H9 (cell line): ENCODE measurements around the gene SLC38A1. TPM values are rescaled to one million over a fixed set of nuclear protein-coding genes. Genes with fewer than 3 reads are reported as not detected.

Source experiments
- DNase-seq: peaks from one replicate; pipeline ENCODE4 v3.0.0-alpha.2; 2017
- H2AFZ ChIP-seq: one replicate; pipeline ENCODE4 v1.6.1; 2013; ENCODE audit warnings: mild to moderate bottlenecking, low read length, control low read depth, moderate library complexity
- H2AK5ac ChIP-seq: 2 replicates; pipeline ENCODE4 v1.6.1; 2013; ENCODE audit warnings: low read length, control low read depth, mixed read lengths; ENCODE audit not compliant: insufficient read length
- H2BK120ac ChIP-seq: one replicate; pipeline ENCODE4 v1.6.1; 2013; ENCODE audit warnings: low read depth, mild to moderate bottlenecking, low read length, control low read depth, inconsistent platforms; ENCODE audit not compliant: poor library complexity, severe bottlenecking
- H2BK12ac ChIP-seq: 2 replicates; pipeline ENCODE4 v1.6.1; 2013; ENCODE audit warnings: low read length, control low read depth, mixed read lengths, low read depth; ENCODE audit not compliant: insufficient read length
- H2BK15ac ChIP-seq: 2 replicates; pipeline ENCODE4 v1.6.1; 2013; ENCODE audit warnings: low read depth, low read length, control low read depth
- H2BK20ac ChIP-seq: one replicate; pipeline ENCODE4 v1.6.1; 2013; ENCODE audit warnings: low read depth, mild to moderate bottlenecking, low read length, control low read depth, inconsistent platforms; ENCODE audit not compliant: poor library complexity, severe bottlenecking
- H2BK5ac ChIP-seq: 2 replicates; pipeline ENCODE4 v1.6.1; 2013; ENCODE audit warnings: low read length, control low read depth, mixed read lengths; ENCODE audit not compliant: insufficient read length
- H3K14ac ChIP-seq: 2 replicates; pipeline ENCODE4 v1.6.1; 2013; ENCODE audit warnings: low read length, control low read depth; ENCODE audit not compliant: insufficient read depth
- H3K18ac ChIP-seq: 2 replicates; pipeline ENCODE4 v1.6.1; 2013; ENCODE audit warnings: low read depth, mild to moderate bottlenecking, mixed read lengths, low read length, control low read depth; ENCODE audit not compliant: insufficient read length
- H3K23ac ChIP-seq: 2 replicates; pipeline ENCODE4 v1.6.1; 2013; ENCODE audit warnings: low read length, control low read depth, mixed read lengths, low read depth; ENCODE audit not compliant: insufficient read length
- H3K23me2 ChIP-seq: 2 replicates; pipeline ENCODE4 v1.6.1; 2013; ENCODE audit warnings: low read depth, mild to moderate bottlenecking, mixed read lengths, low read length, control low read depth; ENCODE audit not compliant: insufficient read length, poor library complexity, severe bottlenecking
- H3K27ac ChIP-seq: 2 replicates; pipeline ENCODE4 v1.5.1; 2013; ENCODE audit warnings: low read length, control low read depth, mixed read lengths, low read depth; ENCODE audit not compliant: insufficient read length
- H3K27me3 ChIP-seq: 2 replicates; pipeline ENCODE4 v1.6.1; 2013; ENCODE audit warnings: low read length, control low read depth, inconsistent platforms; ENCODE audit not compliant: insufficient read depth
- H3K4ac ChIP-seq: 2 replicates; pipeline ENCODE4 v1.6.1; 2013; ENCODE audit warnings: low read depth, mild to moderate bottlenecking, control low read depth, inconsistent platforms, low read length, moderate library complexity
- H3K4me1 ChIP-seq: 2 replicates; pipeline ENCODE4 v1.6.1; 2013; ENCODE audit warnings: low read length, control low read depth, inconsistent platforms; ENCODE audit not compliant: insufficient read depth
- H3K4me2 ChIP-seq: 2 replicates; pipeline ENCODE4 v1.6.1; 2013; ENCODE audit warnings: low read length, control low read depth, mixed read lengths; ENCODE audit not compliant: insufficient read length, insufficient read depth
- H3K56ac ChIP-seq: 2 replicates; pipeline ENCODE4 v1.6.1; 2013; ENCODE audit warnings: low read depth, mild to moderate bottlenecking, mixed read lengths, low read length, control low read depth; ENCODE audit not compliant: insufficient read length
- H3K79me1 ChIP-seq: 2 replicates; pipeline ENCODE4 v1.6.1; 2013; ENCODE audit warnings: low read depth, mild to moderate bottlenecking, moderate library complexity, low read length, control low read depth, inconsistent platforms; ENCODE audit not compliant: insufficient read depth, poor library complexity, severe bottlenecking
- H3K79me2 ChIP-seq: 2 replicates; pipeline ENCODE4 v1.6.1; 2013; ENCODE audit warnings: low read length, control low read depth, inconsistent platforms; ENCODE audit not compliant: insufficient read depth
- H3K9ac ChIP-seq: 2 replicates; pipeline ENCODE4 v1.6.1; 2013; ENCODE audit warnings: low read length, control low read depth, mixed read lengths; ENCODE audit not compliant: insufficient read length; ENCODE audit errors: extremely low read depth
- H3K9me3 ChIP-seq: one replicate; pipeline ENCODE4 v1.6.1; 2013; ENCODE audit warnings: low read depth, low read length, inconsistent platforms; ENCODE audit not compliant: control insufficient read depth
- H3T11ph ChIP-seq: one replicate; pipeline ENCODE4 v1.6.1; 2013; ENCODE audit warnings: mild to moderate bottlenecking, low read length, control low read depth, inconsistent platforms
- H4K20me1 ChIP-seq: one replicate; pipeline ENCODE4 v1.6.1; 2013; ENCODE audit not compliant: control insufficient read depth, insufficient read length, insufficient read depth
- H4K5ac ChIP-seq: 2 replicates; pipeline ENCODE4 v1.6.1; 2013; ENCODE audit warnings: low read depth, mild to moderate bottlenecking, mixed read lengths, low read length, control low read depth; ENCODE audit not compliant: insufficient read length
- H4K8ac ChIP-seq: replicated peaks from 2 replicates; pipeline ENCODE4 v1.6.1; 2013; ENCODE audit warnings: low read length, control low read depth, mixed read lengths, low read depth; ENCODE audit not compliant: insufficient read length
- H4K91ac ChIP-seq: 2 replicates; pipeline ENCODE4 v1.6.1; 2013; ENCODE audit warnings: low read depth, mild to moderate bottlenecking, moderate library complexity, mixed read lengths, low read length, control low read depth; ENCODE audit not compliant: insufficient read length
- H3K27ac Mint-ChIP-seq, 3 experiments: 2 replicates in 2 of 3; 3 replicates in 1 of 3; pipeline ENCODE4 v1.8.0; 2020 to 2021; ENCODE audit warnings: mixed read lengths in 3 of 3, mild to moderate bottlenecking in 1 of 3, moderate library complexity in 1 of 3
- H3K27me3 Mint-ChIP-seq: 2 replicates; pipeline ENCODE4 v1.8.0; 2021; ENCODE audit warnings: low read depth, mild to moderate bottlenecking, moderate library complexity, mixed read lengths
- H3K36me3 Mint-ChIP-seq, 3 experiments: 2 replicates in 2 of 3; 3 replicates in 1 of 3; pipeline ENCODE4 v1.8.0; 2020 to 2021; ENCODE audit warnings: low read depth in 3 of 3, mixed read lengths in 3 of 3; ENCODE audit not compliant: insufficient read depth in 1 of 3
- H3K4me1 Mint-ChIP-seq, 2 experiments: 2 replicates each; pipeline ENCODE4 v1.8.0; 2020; ENCODE audit warnings: mixed read lengths in 2 of 2
- H3K4me3 Mint-ChIP-seq, 2 experiments: 2 replicates in 1 of 2; 3 replicates in 1 of 2; pipeline ENCODE4 v1.8.0; 2020 to 2021; ENCODE audit warnings: mild to moderate bottlenecking in 2 of 2, mixed read lengths in 2 of 2, moderate library complexity in 1 of 2
- H3K9me3 Mint-ChIP-seq, 2 experiments: 2 replicates in 1 of 2; 3 replicates in 1 of 2; pipeline ENCODE4 v1.8.0; 2020; ENCODE audit warnings: mild to moderate bottlenecking in 2 of 2, mixed read lengths in 2 of 2, moderate library complexity in 1 of 2
- total RNA-seq: library from RNA; stranded (reverse); gene quantifications from 2 replicates; pipeline ENCODE4 v1.2.1, GENCODE V29; 2021
- TF ChIP-seq, protein P1 (sequence below): fragments of 200-600 bp; sonication (generic); conservative IDR thresholded peaks from 3 replicates; pipeline ENCODE4 v1.8.0; 2021; ENCODE audit warnings: antibody characterized with exemption, mild to moderate bottlenecking

Gene SLC38A1
- total RNA-seq, 1 experiment from 2014 or later = 216 TPM

DNA sequence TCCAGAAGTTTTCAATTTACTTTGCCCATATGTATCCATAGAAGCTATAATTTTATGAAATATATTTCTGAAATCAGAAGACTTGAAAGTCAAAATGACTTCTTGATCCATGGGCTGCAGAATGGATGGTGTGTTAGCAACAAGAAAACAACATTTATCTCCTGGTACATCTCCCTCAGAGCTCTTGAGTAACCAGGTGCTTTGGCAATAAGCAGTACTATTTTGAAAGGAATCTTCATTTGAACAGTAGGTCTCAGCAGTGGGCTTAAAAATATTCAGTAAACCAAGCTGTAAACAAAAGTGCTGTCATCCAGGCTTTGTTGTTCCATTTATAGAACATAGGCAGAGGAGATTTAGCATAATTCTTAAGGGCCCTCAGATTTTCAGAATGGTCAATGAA lies 100.4 kb downstream of the SLC38A1 start:
- Histone ChIP-seq H2AK5ac (no peak overlapping the region), H3T11ph (no peak overlapping the region), H3K27me3 (no peaks in the 10 kb centered on the region), H4K91ac (no peak overlapping the region), H3K14ac (no peak overlapping the region), H3K4me1 (no peaks in the 10 kb centered on the region), H3K4me2 (no peak overlapping the region), H2BK15ac (no peak overlapping the region), H3K4ac (no peak overlapping the region), H3K9me3 (no peaks in the 10 kb centered on the region), H3K23me2 (no peaks in the 10 kb centered on the region), H4K20me1 (no peaks in the 10 kb centered on the region), H3K23ac (no peak overlapping the region), H2BK20ac (no peak overlapping the region), H4K8ac (no peak overlapping the region), H2BK5ac (no peak overlapping the region), H2AFZ (no peak overlapping the region), H3K27ac (no peak overlapping the region), H3K56ac (no peak overlapping the region), H2BK120ac (no peak overlapping the region), H4K5ac (no peak overlapping the region), H3K18ac (no peak overlapping the region), H3K79me1 (no peaks in the 10 kb centered on the region), H2BK12ac (no peak overlapping the region), H3K79me2 (no peaks in the 10 kb centered on the region), H3K9ac (no peak overlapping the region)
- Mint-ChIP-seq H3K27ac (no peak overlapping the region), H3K9me3 (no peaks in the 10 kb centered on the region; a peak in 1 of 5 replicates), H3K36me3 (no peaks in the 10 kb centered on the region), H3K27me3 (no peaks in the 10 kb centered on the region), H3K4me3 (no peak overlapping the region), H3K4me1 (no peaks in the 10 kb centered on the region)
- TF ChIP-seq, protein P1, sequence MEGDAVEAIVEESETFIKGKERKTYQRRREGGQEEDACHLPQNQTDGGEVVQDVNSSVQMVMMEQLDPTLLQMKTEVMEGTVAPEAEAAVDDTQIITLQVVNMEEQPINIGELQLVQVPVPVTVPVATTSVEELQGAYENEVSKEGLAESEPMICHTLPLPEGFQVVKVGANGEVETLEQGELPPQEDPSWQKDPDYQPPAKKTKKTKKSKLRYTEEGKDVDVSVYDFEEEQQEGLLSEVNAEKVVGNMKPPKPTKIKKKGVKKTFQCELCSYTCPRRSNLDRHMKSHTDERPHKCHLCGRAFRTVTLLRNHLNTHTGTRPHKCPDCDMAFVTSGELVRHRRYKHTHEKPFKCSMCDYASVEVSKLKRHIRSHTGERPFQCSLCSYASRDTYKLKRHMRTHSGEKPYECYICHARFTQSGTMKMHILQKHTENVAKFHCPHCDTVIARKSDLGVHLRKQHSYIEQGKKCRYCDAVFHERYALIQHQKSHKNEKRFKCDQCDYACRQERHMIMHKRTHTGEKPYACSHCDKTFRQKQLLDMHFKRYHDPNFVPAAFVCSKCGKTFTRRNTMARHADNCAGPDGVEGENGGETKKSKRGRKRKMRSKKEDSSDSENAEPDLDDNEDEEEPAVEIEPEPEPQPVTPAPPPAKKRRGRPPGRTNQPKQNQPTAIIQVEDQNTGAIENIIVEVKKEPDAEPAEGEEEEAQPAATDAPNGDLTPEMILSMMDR = no peak
- no peak for DNase-seq
